NCI-H2029 (cell line): ENCODE results near the gene FXYD6.
"Not testable (repeated sequence)": the region's sequence is repeated elsewhere in the genome, so short reads cannot be mapped to it uniquely, and the experiment has no call there.

Experiments
- DNase-seq: peaks from one replicate; lab custom pipeline; 2025; lab: John Stamatoyannopoulos, UW

Gene FXYD6, protein sequence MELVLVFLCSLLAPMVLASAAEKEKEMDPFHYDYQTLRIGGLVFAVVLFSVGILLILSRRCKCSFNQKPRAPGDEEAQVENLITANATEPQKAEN

DNA sequence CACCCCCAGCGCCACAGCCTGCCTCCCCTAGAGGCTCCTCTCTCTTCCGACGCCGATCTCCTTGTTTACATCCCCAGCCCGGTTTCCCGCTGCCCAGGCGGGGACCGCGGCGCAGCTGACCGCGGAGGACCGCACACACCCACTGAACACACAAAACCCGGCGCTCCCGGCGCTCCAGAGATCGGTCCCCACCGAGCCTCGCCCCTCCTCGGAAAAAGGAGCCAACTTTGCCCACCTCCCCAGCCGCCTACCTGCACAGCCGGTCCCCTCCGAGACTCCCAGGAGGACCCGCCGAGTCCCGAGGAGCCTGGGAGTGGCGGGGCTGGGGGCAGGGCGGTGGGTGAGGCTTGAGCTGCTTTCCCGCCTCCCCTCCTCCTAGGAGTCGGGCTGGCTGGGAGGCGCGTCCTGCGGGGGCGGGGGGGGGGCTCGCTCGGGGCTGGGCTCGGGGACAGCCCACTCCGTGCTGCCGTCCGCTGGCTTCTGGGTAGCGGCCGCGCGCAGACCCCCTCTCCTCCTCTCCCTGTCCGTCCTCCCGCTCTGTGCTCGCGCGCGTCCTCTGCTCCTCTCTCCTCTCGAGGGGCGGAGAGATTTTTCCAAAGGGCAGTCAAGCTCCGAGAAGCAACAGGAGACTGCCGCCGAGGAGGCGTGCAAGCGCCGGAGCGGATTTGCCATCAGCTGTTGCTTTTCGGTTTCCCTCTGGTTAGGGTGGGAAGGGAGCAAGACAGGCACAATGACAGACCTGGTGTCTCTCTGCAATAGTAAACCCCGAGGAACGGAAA is at the start of gene FXYD6:
TSS of gene FXYD6 (minus strand) at position 318 of the 779 bp plus-strand sequence. CDS start 33,882 bp downstream, outside the sequence.
- peak; percentile 51 for DNase-seq

DNA sequence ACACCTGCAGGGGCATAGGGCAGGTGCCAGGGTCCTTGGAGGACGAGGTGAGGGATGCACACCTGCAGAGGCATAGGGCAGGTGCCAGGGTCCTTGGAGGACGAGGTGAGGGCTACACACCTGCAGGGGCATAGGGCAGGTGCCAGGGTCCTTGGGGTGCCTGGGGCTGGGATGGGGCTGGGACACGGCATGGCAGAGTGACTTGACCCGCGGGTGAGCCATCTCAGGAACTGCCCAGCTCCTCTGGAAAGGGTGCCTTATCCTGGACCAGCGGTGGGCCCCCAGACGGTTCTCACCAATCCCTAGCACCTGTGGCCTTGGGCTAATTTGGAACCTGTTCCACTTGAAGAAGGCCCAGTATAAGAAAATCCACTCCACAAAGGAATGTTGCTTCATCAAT is 49.7 kb upstream of the FXYD6 start:
- DNase-seq: not testable (repeated sequence)

DNA sequence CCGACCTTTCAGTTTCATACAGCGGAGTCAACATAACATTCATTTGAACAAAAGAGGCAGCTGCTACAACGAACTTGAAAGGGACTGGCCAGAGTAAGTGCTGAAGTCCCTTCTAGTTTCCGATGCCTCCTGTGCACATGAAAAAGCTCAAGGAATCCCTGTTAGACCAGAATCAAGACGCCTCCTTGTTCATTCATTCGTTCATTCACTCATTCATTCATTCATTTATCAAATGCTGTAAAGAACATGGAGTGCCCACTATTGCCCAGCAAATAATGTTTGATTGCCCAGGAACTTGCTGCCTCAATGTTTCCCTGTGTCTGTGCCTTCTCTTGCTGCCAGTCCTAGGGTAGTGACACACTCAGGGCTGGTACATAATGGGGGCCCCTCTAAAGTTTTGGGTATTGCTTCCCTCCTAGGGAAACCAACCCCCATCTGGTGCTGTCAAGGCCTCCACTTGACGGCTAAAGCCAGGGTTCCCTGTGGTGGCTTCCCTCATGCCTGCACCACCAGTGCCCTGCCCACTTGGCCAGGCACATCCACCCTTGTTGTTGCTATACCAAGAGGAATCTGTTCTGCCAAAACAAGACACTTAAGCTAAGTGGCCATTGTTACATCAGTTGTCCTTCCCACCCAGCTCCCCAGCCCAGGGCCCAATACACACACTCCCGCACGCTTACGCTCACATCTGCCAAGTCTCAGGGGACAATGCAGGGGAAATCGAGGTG is 48.9 kb upstream of the FXYD6 start:
- peak; percentile 97 for DNase-seq

DNA sequence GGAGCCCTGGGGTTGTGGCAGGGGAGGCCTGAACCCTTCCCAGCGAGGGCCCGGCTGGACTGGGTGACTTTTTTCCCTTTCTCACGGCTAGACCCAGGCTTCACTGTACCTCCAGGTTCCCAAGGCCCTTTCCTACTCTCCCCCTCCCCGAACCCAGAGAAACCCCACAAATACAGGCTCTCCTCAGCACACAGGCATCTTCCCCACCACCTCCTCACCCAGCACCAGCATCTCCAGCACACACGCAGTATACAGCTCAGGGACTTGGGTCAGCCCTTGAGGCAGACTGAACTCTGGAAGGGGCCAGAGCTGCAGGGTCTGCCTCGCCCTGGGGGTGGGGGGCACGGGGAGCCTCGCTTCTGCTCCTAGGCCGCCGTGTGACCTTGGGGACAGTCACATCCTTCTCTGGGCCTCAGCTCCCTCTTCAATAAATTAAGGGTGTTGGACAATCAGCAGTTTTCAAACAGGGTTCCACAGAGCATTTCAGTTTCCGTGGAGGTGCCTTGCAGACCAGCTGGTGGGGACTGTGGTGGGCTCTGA is 48.2 kb upstream of the FXYD6 start:
- DNase-seq: no peak

GRCh38 chr11:117923773-117924172 is 47.3 kb upstream of the FXYD6 start:
- no peak for DNase-seq

GRCh38 chr11:117923275-117923674 is 46.8 kb upstream of the FXYD6 start:
- no peak for DNase-seq

DNA sequence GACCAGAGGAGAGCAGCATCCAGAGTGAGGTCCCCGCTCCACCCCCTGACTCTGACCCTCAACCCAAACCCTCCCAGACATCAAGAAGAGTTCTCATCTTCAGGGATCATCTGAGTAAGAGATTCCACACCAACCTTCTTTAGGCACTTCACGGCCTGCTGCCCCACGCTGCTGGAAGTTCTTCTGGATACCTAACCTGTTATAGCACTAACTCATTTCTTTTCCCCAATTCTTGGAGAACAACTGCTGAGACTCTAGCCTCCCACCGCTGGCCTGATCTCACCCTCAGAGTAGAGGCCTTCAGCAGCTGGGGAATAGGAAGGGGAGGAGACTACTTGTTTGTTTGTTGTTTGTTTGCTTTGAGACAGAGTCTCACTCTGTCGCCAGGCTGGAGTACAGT is 45.4 kb upstream of the FXYD6 start:
- DNase-seq: no peak

DNA sequence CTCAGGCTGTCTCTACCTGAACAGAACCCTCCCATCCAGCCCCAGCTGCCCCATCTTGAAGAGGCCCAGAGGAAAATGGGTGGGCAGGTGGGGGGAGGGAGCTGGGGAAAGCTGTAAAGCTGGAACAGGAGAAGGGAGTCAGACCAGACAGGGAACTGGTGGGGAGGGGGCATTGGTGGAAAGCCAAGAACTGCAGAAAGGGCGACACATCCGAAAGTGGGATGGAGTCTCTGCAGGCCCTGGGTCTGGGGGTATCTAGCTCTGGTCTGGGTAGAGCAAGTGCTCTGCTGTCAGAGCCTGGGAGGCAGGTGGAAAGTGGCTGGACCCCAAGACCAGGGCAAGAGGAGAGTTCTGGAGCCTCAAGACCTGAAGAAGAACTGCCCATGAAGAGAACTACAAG is 45.0 kb upstream of the FXYD6 start:
- no peak for DNase-seq

GRCh38 chr11:117919781-117920221 is 43.3 kb upstream of the FXYD6 start:
- no peak for DNase-seq

- DNase-seq: no peak
Measured at GRCh38 chr11:117919341-117919740, 42.9 kb upstream of the FXYD6 start.

GRCh38 chr11:117918366-117919255 is 42.2 kb upstream of the FXYD6 start:
- DNase-seq: no peak

GRCh38 chr11:117917591-117918151 is 41.2 kb upstream of the FXYD6 start:
- DNase-seq: no peak

- no peak for DNase-seq
Measured at GRCh38 chr11:117916956-117917355, 40.5 kb upstream of the FXYD6 start.

DNA sequence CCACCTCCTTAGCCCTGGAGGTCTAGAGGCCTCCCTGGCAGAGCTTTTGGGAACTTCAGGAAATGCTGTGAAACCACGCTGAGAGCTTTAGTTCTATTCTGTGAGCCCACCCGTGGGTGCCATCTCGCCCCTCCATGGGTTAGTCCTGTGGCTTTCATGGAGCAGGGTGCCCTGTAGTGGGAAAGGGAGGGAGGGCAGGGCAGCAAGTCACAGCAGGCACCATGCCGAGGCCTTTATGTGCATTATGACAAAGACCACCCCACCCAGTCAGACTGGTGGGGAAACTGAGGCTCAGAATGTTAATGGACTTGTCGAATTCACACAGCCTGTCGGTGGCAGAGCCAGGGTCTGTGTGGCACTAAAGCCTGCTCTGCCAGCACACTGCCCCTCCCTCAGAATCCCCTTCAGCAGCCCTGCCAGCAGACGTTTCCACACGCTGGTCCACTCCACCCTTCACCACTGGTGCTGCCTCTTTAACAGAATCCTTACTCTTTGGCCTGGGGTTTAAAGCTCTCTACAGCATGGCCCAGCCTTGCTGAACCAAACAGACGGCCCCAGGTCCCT is 39.3 kb upstream of the FXYD6 start:
- DNase-seq: no peak

DNA sequence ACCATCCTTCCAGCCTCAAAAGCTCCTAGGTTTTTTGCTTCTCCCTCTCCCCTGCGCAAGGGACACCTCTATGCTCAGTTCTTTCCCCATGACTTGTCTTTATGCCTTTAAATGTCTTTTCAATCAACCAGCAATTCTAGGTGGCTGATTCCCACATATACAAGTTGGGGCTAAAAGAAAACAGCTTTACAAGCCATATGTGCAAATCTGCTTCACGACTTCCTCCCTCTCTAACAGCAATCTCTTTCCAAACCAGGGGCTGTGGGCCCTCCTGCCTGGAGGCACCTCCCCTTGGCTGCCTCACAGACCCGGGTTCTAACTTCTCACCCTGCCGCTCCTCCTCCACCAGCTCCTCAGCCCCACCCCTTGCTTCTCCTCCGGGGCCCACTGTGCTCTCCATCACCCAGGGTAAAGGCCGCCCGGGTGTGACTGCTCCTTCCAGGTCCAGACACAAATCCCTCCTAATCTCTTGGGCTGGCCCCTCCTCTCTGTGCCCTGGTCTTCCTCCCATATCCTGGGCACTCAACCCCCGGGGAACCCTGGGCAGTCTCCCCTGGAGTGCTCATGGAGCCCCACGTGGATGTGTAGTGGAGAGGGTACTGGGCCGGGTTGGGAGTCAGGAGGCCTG is 38.6 kb upstream of the FXYD6 start:
- no peak for DNase-seq

DNA sequence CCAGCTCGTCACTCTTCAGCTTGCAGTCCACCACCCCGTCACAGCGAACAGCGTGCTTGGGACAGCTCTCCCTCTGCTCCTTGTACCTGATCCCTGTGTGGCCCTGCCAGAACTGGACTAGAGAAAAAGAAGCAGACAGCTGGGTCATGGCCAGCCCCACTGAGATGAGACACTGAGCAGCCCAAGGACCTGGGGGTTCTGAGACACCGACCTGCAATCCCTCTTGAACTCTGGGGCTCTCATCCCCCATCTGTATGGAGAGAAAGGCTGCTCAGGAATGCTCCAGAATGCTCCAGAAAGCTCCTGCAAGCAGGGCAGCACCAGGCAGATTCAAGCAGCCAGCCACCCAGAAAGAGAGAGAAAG is 37.9 kb upstream of the FXYD6 start:
- DNase-seq: no peak

DNA sequence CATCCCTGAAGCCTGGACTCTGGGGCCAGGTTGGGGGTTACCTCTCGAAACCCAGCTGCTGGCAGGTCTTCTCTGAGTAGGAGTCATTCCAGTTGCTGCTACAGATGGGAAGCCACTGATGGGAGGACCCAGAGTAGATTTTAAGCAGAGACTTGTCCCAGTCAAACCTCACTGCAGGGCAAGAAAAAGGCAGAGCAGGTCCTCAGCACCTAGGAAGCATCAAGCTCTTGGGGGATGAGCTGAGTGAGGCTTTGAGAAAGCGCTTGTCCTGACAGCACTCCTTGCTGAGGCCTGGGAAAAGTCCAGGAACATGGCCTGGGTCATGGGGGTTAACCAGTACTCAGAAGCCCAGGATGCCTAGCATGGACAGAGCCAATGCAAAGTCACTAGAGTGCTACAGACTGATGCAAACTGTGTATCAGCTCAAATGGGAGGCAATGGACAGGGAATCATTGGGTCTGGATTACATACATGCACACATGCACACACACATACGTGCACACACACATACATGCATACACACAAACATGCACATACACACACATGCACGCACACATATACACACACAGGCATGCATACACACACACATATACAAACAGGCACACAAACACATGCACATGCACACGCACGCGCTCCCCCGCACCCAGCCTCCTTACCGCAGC is 37.4 kb upstream of the FXYD6 start:
- no peak for DNase-seq

DNA sequence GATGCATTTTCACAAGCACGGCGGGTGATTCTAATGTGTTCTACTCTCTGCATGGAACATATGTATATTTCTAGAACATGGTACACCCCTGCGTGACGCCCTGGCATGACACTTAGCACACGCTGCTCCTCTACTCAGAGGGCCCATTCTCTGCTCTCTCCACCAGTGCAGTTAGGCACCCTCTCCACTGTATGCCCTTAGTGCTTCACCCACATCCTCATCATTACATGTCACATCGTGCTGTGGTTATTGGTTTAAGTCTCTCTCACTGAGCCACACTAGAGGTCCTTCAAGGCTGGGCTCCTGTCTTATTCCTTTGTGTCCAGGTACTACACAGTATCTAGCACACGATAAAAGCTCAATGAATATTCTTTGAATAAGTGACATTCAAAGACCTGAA is 36.0 kb upstream of the FXYD6 start:
- no peak for DNase-seq

- DNase-seq: no peak
Measured at GRCh38 chr11:117911694-117912093, 35.2 kb upstream of the FXYD6 start.

GRCh38 chr11:117910941-117911655 is 34.6 kb upstream of the FXYD6 start:
- no peak for DNase-seq
